ENCODE data around the gene KRTAP12-3.
"Not testable (repeated sequence)": the region's sequence is repeated elsewhere in the genome, so short reads cannot be mapped to it uniquely, and the experiment has no call there.

The KRTAP12-3 gene

DNA sequence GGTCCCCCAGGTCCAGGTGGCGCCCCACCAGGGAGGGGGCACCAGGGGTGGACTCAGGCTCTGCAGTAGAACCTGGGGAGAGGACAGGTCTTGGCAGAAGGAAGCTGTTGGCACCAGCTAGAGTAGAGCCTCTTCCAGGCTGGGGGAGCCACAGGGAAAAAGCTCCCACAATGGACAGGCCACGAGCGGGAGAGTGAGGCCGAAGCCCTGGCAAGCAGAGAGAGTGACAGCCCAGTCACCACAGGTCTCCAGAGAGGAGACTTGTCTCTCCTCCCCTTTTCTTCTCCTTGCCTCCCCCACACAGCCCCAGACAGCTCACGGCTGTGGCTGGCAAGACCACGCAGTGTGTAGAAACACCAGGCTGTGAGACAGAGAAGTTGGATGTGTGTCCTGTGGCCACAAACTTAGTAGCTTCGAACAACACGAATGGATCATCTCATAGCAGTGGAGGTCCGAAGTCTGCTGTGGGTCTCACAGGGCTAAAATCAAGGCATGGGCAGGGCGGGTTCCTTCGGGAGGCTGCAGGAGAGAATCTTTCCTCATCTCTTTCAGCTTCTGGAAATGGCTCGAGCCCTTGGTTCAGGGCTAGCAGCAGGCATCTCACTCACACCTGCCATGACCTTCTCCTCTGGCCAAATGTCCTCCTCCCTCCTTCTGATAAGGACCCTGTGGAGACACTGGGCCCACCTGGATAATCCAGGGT, 6.6 kb upstream of the KRTAP12-3 start:
- DNase-seq (ENCODE audit: low read depth), result no peak

- DNase-seq (ENCODE audit: low read depth), result no peak
These were observed 4.6 kb upstream of the KRTAP12-3 start for GRCh38 chr21:44653123-44653522.

DNA sequence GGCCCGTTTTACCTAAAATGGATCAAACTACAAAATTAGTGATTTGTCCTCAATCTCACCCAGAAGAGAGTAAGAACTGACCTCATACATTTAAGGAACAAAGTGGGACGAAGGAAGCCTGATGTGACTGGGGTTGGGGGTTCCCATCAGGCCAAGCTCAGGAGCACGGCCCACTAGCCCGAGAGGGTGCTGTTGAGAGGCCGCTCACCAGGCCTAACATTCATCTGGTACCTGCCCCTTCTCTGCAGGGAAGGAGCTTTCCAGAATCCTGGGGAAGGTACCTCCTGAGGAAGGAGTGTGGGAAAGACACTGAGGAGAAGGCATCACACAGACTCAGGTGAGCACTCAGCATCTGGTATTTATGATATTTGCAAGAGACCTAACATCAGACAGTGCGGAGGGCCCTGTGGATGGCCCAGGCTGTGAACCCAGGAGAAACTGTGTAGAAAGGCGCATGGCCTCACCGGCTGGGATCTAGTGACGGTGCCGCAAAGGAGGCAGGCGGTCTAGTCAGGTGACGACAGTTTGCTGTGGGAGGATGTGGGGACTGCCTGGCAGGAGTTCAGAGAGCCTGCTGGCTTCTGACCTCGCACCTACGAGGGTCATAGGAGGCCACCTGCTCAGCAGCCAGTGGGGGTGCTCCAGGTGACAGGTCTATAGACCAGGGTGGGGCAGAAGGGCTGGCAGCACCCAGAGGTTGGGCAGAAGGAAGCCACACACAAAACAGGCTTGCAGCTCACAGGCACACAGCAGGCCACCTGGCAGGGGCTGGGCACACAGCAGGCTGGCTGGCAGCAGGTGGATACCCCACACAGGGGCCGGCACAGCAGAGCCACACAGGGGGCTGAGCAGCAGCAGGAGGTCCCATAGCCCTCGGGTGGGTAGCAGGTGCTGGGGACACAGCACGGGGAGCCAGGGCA, 3.8 kb upstream of the KRTAP12-3 start:
- no peak for DNase-seq (ENCODE audit: low read depth)

GRCh38 chr21:44654576-44655175, 3.1 kb upstream of the KRTAP12-3 start, which contains the start of gene KRTAP12-4:
TSS of gene KRTAP12-4 (minus strand) at chr21:44654659. CDS start at chr21:44654614, 45 bp downstream.
- no peak for DNase-seq (ENCODE audit: low read depth)

GRCh38 chr21:44656868-44657267, 864 bp upstream of the KRTAP12-3 start:
- DNase-seq (ENCODE audit: low read depth), result no peak

DNA sequence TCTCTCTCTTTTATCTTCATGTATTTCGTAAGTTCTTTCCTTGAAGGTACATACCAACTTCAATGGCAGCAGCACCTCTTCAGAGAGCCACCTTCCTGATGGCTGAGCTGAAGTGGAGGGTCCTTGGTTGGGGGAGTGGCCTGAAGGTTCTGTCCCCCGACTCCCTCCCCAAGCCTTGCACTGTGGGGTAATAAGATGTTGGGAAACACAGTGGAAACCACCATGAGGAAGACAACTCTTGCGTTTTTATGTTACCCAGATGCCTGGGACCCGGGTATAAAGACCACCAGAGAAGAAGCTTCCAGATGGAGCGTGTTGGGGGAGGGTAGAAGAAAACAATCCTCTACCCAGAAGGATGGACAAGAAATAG, 794 bp downstream of the KRTAP12-3 start:
- no peak for DNase-seq (ENCODE audit: low read depth)

- no peak for DNase-seq (ENCODE audit: low read depth)
These were observed 1.3 kb downstream of the KRTAP12-3 start for GRCh38 chr21:44658913-44659595.

- not testable (repeated sequence) for DNase-seq (ENCODE audit: low read depth)
These were observed 3.8 kb downstream of the KRTAP12-3 start for GRCh38 chr21:44661567-44661966.

- no peak for DNase-seq (ENCODE audit: low read depth)
These were observed 7.0 kb downstream of the KRTAP12-3 start for GRCh38 chr21:44664691-44665090.

DNA sequence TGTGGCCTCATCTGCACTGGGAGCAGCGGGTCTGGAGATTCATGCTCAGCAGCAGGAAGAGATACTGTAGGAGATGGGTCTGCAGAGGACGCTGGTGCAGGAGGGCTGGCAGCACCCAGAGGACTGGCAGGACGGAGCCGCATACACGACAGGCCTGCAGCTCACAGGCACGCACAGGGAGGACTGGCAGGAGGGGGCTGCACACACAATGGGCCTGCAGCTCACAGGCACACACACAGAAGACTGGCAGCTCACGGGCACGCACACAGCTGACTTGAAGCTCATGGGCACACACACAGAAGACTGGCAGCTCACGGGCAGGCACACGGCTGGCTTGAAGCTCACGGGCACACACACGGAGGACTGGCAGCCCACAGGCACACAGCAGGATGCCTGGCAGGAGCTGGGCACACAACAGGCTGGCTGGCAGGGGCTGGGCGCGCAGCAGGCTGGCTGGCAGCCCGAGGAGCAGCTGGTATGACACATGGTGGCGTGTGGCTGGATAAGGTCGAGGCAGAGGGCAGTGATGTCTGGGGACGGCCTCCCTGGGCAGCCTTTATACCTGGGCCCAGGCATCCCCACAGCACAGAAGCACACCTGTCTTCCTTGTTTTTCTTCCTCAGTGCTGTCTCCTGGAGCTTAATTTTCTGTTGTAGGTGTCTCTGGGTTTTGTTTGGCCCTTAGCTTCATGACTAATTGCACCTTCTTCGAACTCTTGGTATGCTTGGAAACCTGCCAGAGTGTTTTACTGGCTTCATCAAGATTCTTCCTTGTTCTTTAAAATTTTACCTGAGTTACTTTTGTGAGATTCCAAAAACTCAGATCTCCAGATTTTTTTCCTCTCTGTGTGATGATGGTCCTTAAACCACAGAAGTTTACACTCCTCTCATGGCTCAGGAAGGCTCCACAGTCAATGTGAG, 8.9 kb downstream of the KRTAP12-3 start, which contains the start of gene KRTAP12-2:
TSS of gene KRTAP12-2 (minus strand) at position 527 of the 920 bp plus-strand sequence. CDS start at position 486, 41 bp downstream.
- DNase-seq (ENCODE audit: low read depth), result no peak

GRCh38 chr21:44667612-44668011, 9.9 kb downstream of the KRTAP12-3 start:
- DNase-seq (ENCODE audit: low read depth), result no peak

- DNase-seq (ENCODE audit: low read depth), result no peak
These were observed 13.1 kb downstream of the KRTAP12-3 start for GRCh38 chr21:44670642-44671432.

DNA sequence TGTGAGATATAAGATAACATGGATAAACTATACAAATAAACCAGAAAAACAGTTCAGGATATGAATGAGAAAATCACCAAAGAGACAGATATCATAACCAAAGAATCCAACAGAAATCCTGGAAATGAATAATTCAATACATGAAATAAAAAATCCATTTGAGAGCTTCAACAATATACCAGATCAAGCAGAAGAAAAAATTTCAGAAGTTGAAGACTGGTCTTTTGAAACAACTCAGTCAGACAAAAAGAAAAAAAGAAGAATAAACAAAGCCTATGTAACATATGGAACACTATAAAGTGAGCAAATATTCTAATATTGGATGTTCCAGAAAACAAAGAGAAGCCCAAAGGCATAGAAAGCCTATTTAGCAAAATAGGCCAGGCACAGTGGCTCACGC, 14.2 kb downstream of the KRTAP12-3 start:
- DNase-seq (ENCODE audit: low read depth), result no peak

- no peak for DNase-seq (ENCODE audit: low read depth)
These were observed 20.1 kb downstream of the KRTAP12-3 start for GRCh38 chr21:44677881-44678280.

GRCh38 chr21:44681152-44681551, 23.4 kb downstream of the KRTAP12-3 start:
- no peak for DNase-seq (ENCODE audit: low read depth)

DNA sequence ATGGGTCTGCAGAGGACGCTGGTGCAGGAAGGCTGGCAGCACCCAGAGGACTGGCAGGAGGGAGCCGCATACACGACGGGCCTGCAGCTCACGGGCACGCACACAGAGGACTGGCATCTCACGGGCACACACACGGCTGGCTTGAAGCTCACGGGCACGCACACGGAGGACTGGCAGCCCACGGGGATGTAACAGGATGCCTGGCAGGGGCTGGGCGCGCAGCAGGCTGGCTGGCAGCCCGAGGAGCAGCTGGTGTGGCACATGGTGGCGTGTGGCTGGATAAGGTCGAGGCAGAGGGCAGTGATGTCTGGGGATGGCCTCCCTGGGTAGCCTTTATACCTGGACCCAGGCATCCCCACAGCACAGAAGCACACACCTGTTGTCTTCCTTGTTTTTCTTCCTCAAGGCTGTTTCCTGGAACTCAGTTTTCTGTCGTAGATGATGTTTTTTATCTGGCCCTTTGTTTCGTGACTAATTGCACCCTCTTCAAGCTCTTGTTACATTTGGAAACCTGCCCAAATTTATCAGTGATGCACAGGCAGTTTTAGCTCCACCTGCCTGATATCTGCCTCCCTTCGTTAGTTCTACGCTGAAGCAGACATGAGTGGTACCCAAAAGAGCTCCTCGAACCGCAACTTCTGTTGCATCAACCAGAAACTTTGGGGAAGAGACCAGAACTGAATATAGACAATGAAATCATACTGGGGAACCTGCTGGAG, 24.3 kb downstream of the KRTAP12-3 start, which contains the start of gene KRTAP12-1:
TSS of gene KRTAP12-1 (minus strand) at position 303 of the 719 bp plus-strand sequence. CDS start at position 263, 40 bp downstream.
- DNase-seq (ENCODE audit: low read depth), result no peak

DNA sequence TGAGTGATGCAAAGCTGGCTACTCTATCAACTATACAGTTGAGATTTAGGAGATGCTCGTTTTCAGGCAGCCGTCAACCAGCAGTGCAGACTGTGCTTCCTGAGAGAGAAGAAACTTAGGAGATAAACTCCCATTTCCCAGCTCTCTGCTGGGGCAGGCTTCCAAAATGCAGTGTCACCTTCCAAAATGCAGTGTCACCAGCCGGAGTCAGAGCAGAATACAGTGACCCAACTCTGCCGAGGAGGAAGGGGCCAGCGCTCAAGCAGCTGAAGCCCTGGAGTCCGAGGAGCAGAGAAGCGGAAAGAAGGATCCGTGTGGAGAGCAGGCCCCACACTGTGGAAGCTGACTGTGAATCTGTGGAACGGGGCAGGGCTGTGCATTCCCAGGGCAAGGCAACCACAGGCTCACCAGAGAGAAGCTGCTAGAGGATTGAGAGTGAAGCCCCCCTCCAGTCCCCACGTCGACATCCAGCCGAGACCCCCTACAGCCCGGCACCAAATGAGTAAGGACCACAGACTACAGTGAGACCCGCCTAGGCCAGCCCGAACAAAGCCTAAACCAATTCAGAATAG, 24.9 kb downstream of the KRTAP12-3 start:
- no peak for DNase-seq (ENCODE audit: low read depth)

GRCh38 chr21:44684077-44684476, 26.3 kb downstream of the KRTAP12-3 start:
- DNase-seq (ENCODE audit: low read depth), result no peak

- no peak for DNase-seq (ENCODE audit: low read depth)
These were observed 26.8 kb downstream of the KRTAP12-3 start for GRCh38 chr21:44684483-44684882.

Measured in stimulated activated CD8-positive, alpha-beta memory T cell treated with anti-CD3 and anti-CD28 coated beads, Interleukin-15, amount 100 ng/mL, for 1 hour (primary cell).